A673 (cell line): ENCODE measurements around the gene HOXA1.

Experiments used
- CTCF ChIP-seq: fragments of 300-800, 200-600 bp; sonication (generic); conservative IDR thresholded peaks from 2 replicates; pipeline ENCODE4 v1.5.1; 2017; ENCODE audit warnings: low read depth, mild to moderate bottlenecking, antibody characterized with exemption, low read length, moderate library complexity, mixed read lengths
- EZH2 ChIP-seq: fragments of 200-600 bp; sonication (generic); IDR thresholded peaks from 2 replicates; pipeline ENCODE4 v1.6.1; 2017; ENCODE audit warnings: borderline replicate concordance, low read depth, mild to moderate bottlenecking, mixed read lengths, antibody characterized with exemption, low read length; ENCODE audit not compliant: poor library complexity, severe bottlenecking

DNA sequence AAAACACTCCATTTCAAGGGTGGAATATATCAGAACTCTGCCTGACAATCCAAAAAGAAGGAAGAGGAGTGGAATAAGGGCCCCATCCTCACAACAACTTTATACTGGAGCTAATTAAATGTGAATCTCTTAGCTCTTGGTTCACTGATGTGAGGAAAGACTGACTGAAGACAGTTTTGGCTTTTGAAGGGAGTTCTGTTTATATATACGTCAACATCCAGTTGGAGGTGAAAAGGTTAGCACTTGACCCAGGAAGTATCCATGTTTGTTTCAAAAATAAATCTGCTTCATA, 3.0 kb downstream of the HOXA1 start:
- TF ChIP-seq CTCF (no peak), EZH2 (no peak)
